GM12875 (cell line): ENCODE measurements around the gene PDK1.
"Not testable (repeated sequence)": the region's sequence is repeated elsewhere in the genome, so short reads cannot be mapped to it uniquely, and the experiment has no call there.

Experiments
- H3K4me3 ChIP-seq: one replicate; pipeline ENCODE4 v1.5.1; 2011; ENCODE audit warnings: low read depth, low read length, control low read depth
- TF ChIP-seq, protein P1 (sequence below): IDR thresholded peaks from 2 replicates; pipeline ENCODE4 v1.5.1; 2011; ENCODE audit warnings: low read depth, mild to moderate bottlenecking, control low read depth, inconsistent platforms, low read length, moderate library complexity, borderline replicate concordance; ENCODE audit not compliant: insufficient read depth

PDK1 gene

DNA sequence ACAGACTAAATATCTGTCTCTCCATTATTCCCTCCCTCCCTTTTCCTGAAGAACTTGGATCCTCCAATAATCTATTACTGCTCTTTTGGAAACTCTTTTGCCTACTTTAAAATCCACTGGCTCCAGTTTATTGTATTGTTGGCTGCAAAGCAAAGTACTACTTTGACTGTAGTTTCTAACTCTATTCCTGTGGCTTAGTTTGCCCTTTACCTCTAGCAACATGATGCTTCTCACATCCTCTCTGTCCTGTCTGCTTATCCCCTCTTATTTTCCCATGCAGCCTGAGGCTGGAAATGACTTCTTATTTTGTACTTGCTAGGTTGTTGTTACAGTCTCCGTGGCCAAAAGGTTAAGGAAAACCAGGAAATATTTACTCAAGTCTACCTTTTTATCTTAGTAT lies 26.8 kb downstream of the PDK1 start:
- TF ChIP-seq, protein P1, sequence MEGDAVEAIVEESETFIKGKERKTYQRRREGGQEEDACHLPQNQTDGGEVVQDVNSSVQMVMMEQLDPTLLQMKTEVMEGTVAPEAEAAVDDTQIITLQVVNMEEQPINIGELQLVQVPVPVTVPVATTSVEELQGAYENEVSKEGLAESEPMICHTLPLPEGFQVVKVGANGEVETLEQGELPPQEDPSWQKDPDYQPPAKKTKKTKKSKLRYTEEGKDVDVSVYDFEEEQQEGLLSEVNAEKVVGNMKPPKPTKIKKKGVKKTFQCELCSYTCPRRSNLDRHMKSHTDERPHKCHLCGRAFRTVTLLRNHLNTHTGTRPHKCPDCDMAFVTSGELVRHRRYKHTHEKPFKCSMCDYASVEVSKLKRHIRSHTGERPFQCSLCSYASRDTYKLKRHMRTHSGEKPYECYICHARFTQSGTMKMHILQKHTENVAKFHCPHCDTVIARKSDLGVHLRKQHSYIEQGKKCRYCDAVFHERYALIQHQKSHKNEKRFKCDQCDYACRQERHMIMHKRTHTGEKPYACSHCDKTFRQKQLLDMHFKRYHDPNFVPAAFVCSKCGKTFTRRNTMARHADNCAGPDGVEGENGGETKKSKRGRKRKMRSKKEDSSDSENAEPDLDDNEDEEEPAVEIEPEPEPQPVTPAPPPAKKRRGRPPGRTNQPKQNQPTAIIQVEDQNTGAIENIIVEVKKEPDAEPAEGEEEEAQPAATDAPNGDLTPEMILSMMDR = no peak
- H3K4me3 ChIP-seq = no peak overlapping the region

DNA sequence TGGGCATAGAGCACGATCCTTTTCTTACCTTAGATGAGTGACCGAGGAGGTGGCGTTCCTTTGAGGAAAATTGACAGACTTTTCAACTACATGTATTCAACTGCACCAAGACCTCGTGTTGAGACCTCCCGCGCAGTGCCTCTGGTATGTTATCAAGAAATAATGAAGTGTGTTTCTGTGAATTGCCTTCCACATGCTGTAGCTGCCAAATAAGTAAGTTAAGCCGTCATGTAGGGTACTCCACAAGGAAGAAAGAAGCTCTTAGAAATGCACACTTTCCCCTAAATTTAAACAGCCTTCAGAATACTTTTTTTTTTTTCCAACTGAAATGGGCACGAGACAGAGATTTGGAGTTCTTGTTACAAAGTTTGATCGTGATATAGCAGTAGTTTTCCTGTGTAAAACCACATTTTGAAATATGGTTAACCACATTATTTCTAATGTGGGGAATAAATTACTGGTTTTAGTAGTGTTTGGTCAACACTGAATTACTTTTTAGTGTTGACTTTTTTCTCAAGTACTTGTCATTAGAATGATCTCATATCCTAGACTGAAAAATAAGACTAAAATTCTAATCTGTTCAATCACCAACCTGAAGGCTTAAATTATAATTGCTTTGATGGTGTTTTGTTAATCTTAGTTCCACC lies 30.5 kb downstream of the PDK1 start:
- H3K4me3 ChIP-seq = no peak overlapping the region
- TF ChIP-seq, protein P1 = no peak

DNA sequence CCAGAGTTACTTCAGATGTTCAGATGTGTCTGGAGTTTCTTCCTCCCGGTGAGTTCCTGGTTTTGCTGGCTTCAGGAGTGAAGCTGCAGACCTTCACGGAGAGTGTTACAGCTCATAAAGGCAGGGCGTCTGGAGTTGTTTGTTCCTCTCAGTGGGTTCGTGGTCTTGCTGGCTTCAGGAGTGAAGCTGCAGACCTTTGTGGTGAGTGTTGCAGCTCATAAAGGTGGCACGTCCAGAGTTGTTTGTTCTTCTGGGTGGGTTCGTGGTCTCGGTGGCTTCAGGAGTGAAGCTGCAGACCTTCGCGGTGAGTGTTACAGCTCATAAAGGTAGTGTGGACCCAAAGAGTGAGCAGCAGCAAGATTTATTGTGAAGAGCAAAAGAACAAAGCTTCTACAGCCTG lies 31.3 kb downstream of the PDK1 start:
- H3K4me3 ChIP-seq = not testable (repeated sequence)

DNA sequence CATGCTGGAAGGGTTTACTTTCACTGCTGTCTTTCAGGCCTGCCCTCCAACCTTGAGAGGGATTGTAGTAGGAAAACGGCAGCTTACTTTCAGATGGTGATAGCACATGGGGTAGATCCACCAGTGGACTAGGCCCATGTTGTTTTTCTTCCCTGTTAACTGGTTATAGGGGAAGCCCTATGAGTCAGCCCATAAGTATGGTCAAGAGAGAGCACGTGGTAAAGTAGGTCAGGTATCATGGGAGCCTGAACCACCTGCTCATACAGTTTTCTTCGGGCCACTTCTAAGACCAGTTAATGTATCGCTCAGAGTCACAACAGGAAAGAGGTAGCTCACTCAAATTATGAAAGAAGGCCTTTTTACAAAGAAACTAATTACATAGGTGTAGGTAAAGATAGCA lies 33.0 kb downstream of the PDK1 start:
- no peak overlapping the region for H3K4me3 ChIP-seq
- TF ChIP-seq, protein P1 = no peak

DNA sequence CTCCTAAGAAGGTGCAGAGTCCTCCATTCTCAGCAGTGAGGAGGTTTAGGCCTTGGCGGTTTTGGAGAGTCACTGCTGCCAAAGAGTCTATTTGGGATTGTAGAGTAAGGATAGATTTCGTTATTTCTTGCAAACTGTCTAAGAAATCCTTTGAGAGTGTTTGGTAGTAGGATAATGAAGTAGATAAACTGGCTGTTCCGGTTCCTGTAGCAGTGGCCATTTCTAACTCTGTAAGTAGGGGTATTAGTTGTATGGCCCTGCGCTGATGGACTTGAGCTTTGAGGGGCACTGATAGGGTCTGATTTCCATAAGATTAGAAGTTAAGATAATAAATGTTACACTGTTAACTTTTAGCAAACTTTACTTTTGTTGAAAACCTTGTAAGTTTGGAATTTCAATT lies 35.5 kb downstream of the PDK1 start:
- not testable (repeated sequence) for H3K4me3 ChIP-seq

DNA sequence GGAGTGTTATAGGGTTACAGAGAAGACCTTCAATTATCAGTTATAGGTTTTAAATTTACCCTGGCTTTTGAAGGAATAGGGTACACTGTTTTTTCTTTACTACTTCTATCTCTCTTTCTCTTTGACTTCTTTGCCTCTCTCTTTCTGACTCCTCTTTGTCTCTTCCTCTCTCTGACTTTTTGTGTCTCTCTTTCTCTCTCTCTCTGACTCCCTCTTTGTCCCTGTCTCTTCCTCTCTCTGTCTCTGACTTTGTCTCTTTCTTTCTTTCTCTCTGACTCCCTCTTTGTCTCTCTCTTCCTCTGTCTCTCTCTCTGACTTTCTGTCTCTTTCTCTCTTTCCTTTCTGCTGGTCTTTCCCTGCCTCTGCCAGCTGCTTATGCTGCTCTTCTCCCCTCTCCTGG lies 36.3 kb downstream of the PDK1 start:
- not testable (repeated sequence) for H3K4me3 ChIP-seq

DNA sequence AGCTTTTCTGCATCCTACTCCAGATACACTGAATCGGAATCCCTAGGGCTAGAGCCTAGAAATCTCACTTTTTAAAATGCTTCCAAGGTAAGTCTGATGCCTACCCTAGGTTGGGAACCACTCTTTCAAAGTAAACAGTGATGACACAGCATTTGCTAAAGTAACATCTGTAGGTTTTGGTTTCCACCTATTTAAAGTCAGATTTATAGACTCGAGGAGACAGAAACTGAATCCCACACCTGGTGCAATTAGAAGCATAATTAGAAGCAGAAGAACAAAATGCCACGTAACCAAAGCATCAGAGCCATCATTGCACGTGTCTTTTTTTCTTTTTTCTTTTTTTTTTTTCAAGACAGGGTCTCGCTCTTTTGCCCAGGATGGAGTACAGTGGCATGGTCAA lies 40.9 kb downstream of the PDK1 start:
- TF ChIP-seq, protein P1 = no peak
- H3K4me3 ChIP-seq = no peak overlapping the region

DNA sequence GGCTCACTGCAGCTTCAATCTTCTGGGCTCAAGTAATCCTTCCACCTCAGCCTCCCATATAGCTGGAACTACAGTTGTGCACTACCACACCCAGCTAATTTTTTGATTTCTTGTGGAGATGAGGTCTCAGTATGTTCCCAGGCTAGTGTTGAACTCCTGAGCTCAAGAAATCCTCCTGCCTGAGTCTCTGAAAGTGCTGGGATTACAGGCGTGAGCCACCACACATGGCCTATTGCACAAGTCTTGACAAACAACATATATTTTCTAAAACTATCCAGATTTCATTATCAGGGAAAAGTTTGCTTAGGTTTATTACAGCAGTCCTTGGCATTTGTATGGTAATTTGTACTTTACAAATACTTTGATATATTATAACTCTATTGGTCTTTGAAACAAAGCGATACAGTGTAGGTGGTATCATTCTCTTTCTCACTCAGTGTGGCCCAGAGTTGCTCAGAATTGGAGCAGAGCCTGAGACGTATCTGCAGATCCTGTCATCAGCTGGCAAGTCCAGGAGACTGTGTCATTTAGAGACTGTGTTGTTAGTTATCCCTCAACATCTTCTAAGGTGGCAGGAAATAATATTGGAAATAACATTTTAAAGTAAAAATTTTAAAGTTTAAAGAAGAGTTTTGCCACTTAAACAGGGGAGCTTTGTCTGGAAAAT lies 41.4 kb downstream of the PDK1 start:
- TF ChIP-seq, protein P1 = no peak
- H3K4me3 ChIP-seq = no peak overlapping the region

DNA sequence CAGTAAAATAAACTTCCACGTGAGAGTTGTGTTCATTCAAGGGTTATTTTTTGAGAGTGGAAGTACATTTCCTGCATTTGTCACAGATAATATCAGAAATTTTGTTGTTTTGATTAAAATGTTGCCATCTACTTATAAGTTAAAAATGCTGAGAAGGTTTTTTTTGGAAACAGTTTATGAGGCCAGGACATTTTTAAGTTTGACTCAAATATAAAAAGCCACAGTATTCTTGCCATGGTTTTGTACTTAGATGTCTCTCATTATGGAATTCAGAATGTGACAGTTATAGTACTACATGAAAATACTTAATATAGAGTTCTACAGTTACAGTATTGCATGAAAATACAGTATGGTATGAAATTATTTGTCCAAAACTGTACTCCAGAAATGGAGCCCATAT lies 44.1 kb downstream of the PDK1 start:
- TF ChIP-seq, protein P1 = no peak
- no peak overlapping the region for H3K4me3 ChIP-seq
